GM23338 (cell line): ENCODE measurements around the gene SH3RF3. TPM values are rescaled to one million over a fixed set of nuclear protein-coding genes. Genes with fewer than 3 reads are reported as not detected.

Experiments
- ATAC-seq: fragments of 200-7000 bp; cut with Tn5 transposase; 3 replicates; pipeline ENCODE4 v1.9.1; 2020
- DNase-seq: peaks from one replicate; pipeline ENCODE4 v3.0.0-alpha.2; 2015; ENCODE audit warnings: low spot score
- H2AFZ ChIP-seq: fragments of 200-600 bp; sonication (generic); 2 replicates; pipeline ENCODE4 v1.8.0; 2016; ENCODE audit warnings: antibody characterized with exemption, mild to moderate bottlenecking, moderate library complexity
- H3F3A ChIP-seq: fragments of 200-600 bp; sonication (generic); replicated peaks from 2 replicates; pipeline ENCODE4 v1.8.0; 2017; ENCODE audit warnings: antibody characterized with exemption, mixed run types, low read depth
- H3K27ac ChIP-seq: fragments of 200-600 bp; sonication (generic); 2 replicates; pipeline ENCODE4 v1.6.1; 2016; ENCODE audit warnings: low read depth
- H3K27me3 ChIP-seq: fragments of 200-600 bp; sonication (generic); 2 replicates; pipeline ENCODE4 v1.8.0; 2016; ENCODE audit warnings: mild to moderate bottlenecking, mixed run types, moderate library complexity; ENCODE audit not compliant: insufficient read depth
- H3K36me3 ChIP-seq: fragments of 200-600 bp; sonication (generic); 2 replicates; pipeline ENCODE4 v1.8.0; 2016; ENCODE audit warnings: mild to moderate bottlenecking; ENCODE audit not compliant: insufficient read depth
- H3K4me1 ChIP-seq: fragments of 200-600 bp; sonication (generic); 2 replicates; pipeline ENCODE4 v1.8.0; 2016; ENCODE audit warnings: mild to moderate bottlenecking, moderate library complexity; ENCODE audit not compliant: insufficient read depth
- H3K4me2 ChIP-seq: fragments of 200-600 bp; sonication (generic); 2 replicates; pipeline ENCODE4 v1.7.1; 2017; ENCODE audit warnings: mixed run types
- H3K4me3 ChIP-seq: fragments of 200-600 bp; sonication (generic); 2 replicates; pipeline ENCODE4 v1.6.1; 2016; ENCODE audit warnings: mixed run types
- H3K79me2 ChIP-seq: fragments of 200-600 bp; sonication (generic); replicated peaks from 2 replicates; pipeline ENCODE4 v1.8.0; 2017; ENCODE audit warnings: mild to moderate bottlenecking; ENCODE audit not compliant: insufficient read depth
- H3K9me2 ChIP-seq: fragments of 200-600 bp; sonication (generic); 2 replicates; pipeline ENCODE4 v1.8.0; 2017; ENCODE audit not compliant: insufficient read depth
- H4K20me1 ChIP-seq: fragments of 200-600 bp; sonication (generic); replicated peaks from 2 replicates; pipeline ENCODE4 v1.8.0; 2017; ENCODE audit warnings: mild to moderate bottlenecking; ENCODE audit not compliant: insufficient read depth
- H3K27ac Mint-ChIP-seq: 2 replicates; pipeline ENCODE4 v1.8.0; 2020; ENCODE audit warnings: inconsistent platforms, mild to moderate bottlenecking, moderate library complexity, mixed read lengths
- H3K27me3 Mint-ChIP-seq: 3 replicates; pipeline ENCODE4 v1.8.0; 2022; ENCODE audit warnings: low read depth, mild to moderate bottlenecking, moderate library complexity, mixed read lengths, inconsistent platforms; ENCODE audit not compliant: insufficient read depth, poor library complexity
- H3K36me3 Mint-ChIP-seq: 3 replicates; pipeline ENCODE4 v1.8.0; 2021; ENCODE audit warnings: low read depth, mild to moderate bottlenecking, inconsistent platforms, moderate library complexity, mixed read lengths
- H3K4me1 Mint-ChIP-seq: 3 replicates; pipeline ENCODE4 v1.8.0; 2020; ENCODE audit warnings: mild to moderate bottlenecking, inconsistent platforms, mixed read lengths
- H3K4me3 Mint-ChIP-seq: 3 replicates; pipeline ENCODE4 v1.8.0; 2021; ENCODE audit warnings: moderate library complexity, mild to moderate bottlenecking, inconsistent platforms, mixed read lengths
- H3K9me3 Mint-ChIP-seq: 3 replicates; pipeline ENCODE4 v1.8.0; 2020; ENCODE audit warnings: moderate library complexity, mild to moderate bottlenecking, inconsistent platforms, mixed read lengths
- CREB1 ChIP-seq: fragments of 250-450 bp; sonication (Bioruptor Pico); IDR thresholded peaks from 2 replicates; pipeline ENCODE4 v1.5.0; 2020; ENCODE audit warnings: low read depth, mild to moderate bottlenecking, moderate library complexity
- EZH2 ChIP-seq: fragments of 200-600 bp; sonication (generic); IDR thresholded peaks from one replicate; pipeline ENCODE4 v1.8.0; 2017; ENCODE audit warnings: antibody characterized with exemption, mild to moderate bottlenecking, low read depth; ENCODE audit not compliant: unreplicated experiment
- EZH2phosphoT487 ChIP-seq: fragments of 200-600 bp; sonication (generic); IDR thresholded peaks from one replicate; pipeline ENCODE4 v1.8.1; 2018; ENCODE audit warnings: antibody characterized with exemption; ENCODE audit not compliant: unreplicated experiment
- JUNB ChIP-seq: IDR thresholded peaks from one replicate; pipeline ENCODE4 v1.6.1; 2016; ENCODE audit warnings: antibody characterized with exemption; ENCODE audit not compliant: unreplicated experiment
- NANOG ChIP-seq: IDR thresholded peaks from 2 replicates; pipeline ENCODE4 v1.6.1; 2016; ENCODE audit warnings: antibody characterized with exemption, borderline replicate concordance
- STAT1 ChIP-seq: IDR thresholded peaks from one replicate; pipeline ENCODE4 v1.6.1; 2016; ENCODE audit warnings: antibody characterized with exemption; ENCODE audit not compliant: unreplicated experiment
- ZNF114 ChIP-seq: fragments of 250-450 bp; sonication (Bioruptor Pico); IDR thresholded peaks from 2 replicates; pipeline ENCODE4 v1.5.0; 2020; ENCODE audit warnings: mild to moderate bottlenecking, moderate library complexity
- polyA plus RNA-seq: library from polyadenylated mRNA; unstranded; fragments of >200 nt; fragmentation: Nextera tagmentation; extraction: Ambion mirVana; gene quantifications from 2 replicates; pipeline ENCODE4 v1.2.1, GENCODE V29; 2016
- total RNA-seq: library from RNA; depleted of rRNA; stranded (reverse); fragments of >200 nt; shearing (Covaris generic); gene quantifications from 2 replicates; pipeline ENCODE4 v1.2.3, GENCODE V29; 2014
- TF ChIP-seq, protein P1 (sequence below), 2 experiments: fragments of 200-600 bp in 1 of 2; sonication (generic) in 1 of 2; conservative IDR thresholded peaks; 2 replicates each; pipeline versions ENCODE4 v1.5.1 to v1.6.1; 2016 to 2017; ENCODE audit warnings: antibody characterized with exemption in 2 of 2, low read depth in 2 of 2, mild to moderate bottlenecking in 2 of 2, moderate library complexity in 1 of 2
- TF ChIP-seq, protein P2 (sequence below): IDR thresholded peaks from 2 replicates; pipeline ENCODE4 v1.6.1; 2016; ENCODE audit warnings: antibody characterized with exemption
- TF ChIP-seq, protein P3 (sequence below): IDR thresholded peaks from one replicate; pipeline ENCODE4 v1.6.1; 2018; ENCODE audit warnings: antibody characterized with exemption; ENCODE audit not compliant: unreplicated experiment

The SH3RF3 gene
- total and polyA plus RNA-seq, 2 experiments from 2014 or later: 0.11 to 0.63 TPM

DNA sequence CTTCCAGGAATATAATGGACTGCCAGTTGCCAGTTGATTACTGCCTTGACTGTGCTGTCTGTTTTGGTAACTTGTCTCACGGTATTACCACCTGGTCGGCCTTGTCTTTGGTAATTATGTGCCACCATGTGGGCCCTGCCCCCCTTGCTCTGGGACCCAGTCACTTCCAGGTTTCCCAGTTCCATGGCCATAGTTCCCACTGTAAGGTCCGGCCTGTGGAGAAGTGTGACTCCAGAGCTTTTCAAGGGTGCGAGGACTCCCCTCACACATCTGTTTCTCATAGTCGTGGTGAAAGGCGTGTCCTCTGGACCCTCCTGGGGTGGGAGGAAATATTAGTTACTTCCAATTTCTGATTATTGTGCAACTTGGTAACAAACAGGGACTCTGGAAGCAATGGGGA, 334.2 kb downstream of the SH3RF3 start (continued):
- TF ChIP-seq, protein P1, sequence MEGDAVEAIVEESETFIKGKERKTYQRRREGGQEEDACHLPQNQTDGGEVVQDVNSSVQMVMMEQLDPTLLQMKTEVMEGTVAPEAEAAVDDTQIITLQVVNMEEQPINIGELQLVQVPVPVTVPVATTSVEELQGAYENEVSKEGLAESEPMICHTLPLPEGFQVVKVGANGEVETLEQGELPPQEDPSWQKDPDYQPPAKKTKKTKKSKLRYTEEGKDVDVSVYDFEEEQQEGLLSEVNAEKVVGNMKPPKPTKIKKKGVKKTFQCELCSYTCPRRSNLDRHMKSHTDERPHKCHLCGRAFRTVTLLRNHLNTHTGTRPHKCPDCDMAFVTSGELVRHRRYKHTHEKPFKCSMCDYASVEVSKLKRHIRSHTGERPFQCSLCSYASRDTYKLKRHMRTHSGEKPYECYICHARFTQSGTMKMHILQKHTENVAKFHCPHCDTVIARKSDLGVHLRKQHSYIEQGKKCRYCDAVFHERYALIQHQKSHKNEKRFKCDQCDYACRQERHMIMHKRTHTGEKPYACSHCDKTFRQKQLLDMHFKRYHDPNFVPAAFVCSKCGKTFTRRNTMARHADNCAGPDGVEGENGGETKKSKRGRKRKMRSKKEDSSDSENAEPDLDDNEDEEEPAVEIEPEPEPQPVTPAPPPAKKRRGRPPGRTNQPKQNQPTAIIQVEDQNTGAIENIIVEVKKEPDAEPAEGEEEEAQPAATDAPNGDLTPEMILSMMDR (conservative IDR thresholded peaks at IDR 0.05; ENCODE audit: low read depth in 2 of 2): no peak
- no peak for TF ChIP-seq CREB1 (CRISPR knock-in tag)
- TF ChIP-seq, protein P2, sequence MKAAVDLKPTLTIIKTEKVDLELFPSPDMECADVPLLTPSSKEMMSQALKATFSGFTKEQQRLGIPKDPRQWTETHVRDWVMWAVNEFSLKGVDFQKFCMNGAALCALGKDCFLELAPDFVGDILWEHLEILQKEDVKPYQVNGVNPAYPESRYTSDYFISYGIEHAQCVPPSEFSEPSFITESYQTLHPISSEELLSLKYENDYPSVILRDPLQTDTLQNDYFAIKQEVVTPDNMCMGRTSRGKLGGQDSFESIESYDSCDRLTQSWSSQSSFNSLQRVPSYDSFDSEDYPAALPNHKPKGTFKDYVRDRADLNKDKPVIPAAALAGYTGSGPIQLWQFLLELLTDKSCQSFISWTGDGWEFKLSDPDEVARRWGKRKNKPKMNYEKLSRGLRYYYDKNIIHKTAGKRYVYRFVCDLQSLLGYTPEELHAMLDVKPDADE: no peak
- TF ChIP-seq JUNB: no peak

DNA sequence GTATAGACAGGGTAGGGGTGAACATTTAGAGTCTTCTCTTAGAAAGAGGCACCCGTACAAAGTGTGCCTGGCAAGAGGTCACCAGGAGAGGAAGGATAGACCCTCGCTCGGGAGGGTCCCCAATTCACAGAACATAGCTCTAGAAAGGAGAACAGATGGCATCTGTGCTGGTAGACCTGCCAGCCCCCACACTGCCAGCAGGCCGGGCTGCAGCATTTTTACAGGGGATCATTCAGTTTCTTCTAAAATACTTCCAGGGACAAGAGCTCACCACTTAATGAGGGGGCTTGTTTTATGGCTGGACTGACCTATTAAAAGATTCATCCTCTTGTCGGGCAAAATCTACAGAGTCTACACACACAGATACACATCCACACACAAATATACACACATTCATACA, 334.9 kb downstream of the SH3RF3 start:
- H3K36me3 ChIP-seq: no peaks in the 10 kb centered on the region
- no peaks in the 10 kb centered on the region for H3K36me3 Mint-ChIP-seq
- DNase-seq: no peak
- TF ChIP-seq STAT1: no peak
- no peak for TF ChIP-seq EZH2
- no peak for TF ChIP-seq ZNF114 (CRISPR knock-in tag)
- TF ChIP-seq, protein P1 (conservative IDR thresholded peaks at IDR 0.05; ENCODE audit: low read depth in 2 of 2): no peak
- TF ChIP-seq, protein P3, sequence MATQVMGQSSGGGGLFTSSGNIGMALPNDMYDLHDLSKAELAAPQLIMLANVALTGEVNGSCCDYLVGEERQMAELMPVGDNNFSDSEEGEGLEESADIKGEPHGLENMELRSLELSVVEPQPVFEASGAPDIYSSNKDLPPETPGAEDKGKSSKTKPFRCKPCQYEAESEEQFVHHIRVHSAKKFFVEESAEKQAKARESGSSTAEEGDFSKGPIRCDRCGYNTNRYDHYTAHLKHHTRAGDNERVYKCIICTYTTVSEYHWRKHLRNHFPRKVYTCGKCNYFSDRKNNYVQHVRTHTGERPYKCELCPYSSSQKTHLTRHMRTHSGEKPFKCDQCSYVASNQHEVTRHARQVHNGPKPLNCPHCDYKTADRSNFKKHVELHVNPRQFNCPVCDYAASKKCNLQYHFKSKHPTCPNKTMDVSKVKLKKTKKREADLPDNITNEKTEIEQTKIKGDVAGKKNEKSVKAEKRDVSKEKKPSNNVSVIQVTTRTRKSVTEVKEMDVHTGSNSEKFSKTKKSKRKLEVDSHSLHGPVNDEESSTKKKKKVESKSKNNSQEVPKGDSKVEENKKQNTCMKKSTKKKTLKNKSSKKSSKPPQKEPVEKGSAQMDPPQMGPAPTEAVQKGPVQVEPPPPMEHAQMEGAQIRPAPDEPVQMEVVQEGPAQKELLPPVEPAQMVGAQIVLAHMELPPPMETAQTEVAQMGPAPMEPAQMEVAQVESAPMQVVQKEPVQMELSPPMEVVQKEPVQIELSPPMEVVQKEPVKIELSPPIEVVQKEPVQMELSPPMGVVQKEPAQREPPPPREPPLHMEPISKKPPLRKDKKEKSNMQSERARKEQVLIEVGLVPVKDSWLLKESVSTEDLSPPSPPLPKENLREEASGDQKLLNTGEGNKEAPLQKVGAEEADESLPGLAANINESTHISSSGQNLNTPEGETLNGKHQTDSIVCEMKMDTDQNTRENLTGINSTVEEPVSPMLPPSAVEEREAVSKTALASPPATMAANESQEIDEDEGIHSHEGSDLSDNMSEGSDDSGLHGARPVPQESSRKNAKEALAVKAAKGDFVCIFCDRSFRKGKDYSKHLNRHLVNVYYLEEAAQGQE: no peak
- no peak for TF ChIP-seq NANOG
- TF ChIP-seq CREB1 (CRISPR knock-in tag): no peak
- TF ChIP-seq, protein P2: no peak
- TF ChIP-seq EZH2phosphoT487: no peak

More for the DNA sequence above, 334.9 kb downstream of the SH3RF3 start:
- no peak for ATAC-seq
- Histone ChIP-seq H3K79me2 (no peaks in the 10 kb centered on the region), H3K27ac (no peak overlapping the region), H3K9me2 (no peaks in the 10 kb centered on the region), H3K4me1 (no peaks in the 10 kb centered on the region), H4K20me1 (no peaks in the 10 kb centered on the region), H2AFZ (no peak overlapping the region), H3K27me3 (no peaks in the 10 kb centered on the region), H3F3A (no peaks in the 10 kb centered on the region), H3K4me2 (no peak overlapping the region), H3K4me3 (no peak overlapping the region)
- H3K4me1 Mint-ChIP-seq: no peaks in the 10 kb centered on the region
- H3K27ac Mint-ChIP-seq: no peak overlapping the region
- no peaks in the 10 kb centered on the region for H3K9me3 Mint-ChIP-seq
- H3K4me3 Mint-ChIP-seq: no peak overlapping the region
- H3K27me3 Mint-ChIP-seq: peaks cover 5% of the 10 kb centered on the region
